ENCODE results near the gene TAC3.
"Not testable (repeated sequence)": the region's sequence is repeated elsewhere in the genome, so short reads cannot be mapped to it uniquely, and the experiment has no call there.

The TAC3 gene

GRCh38 chr12:56980941-56981530 lies 35.3 kb downstream of the TAC3 start:
- no peak for DNase-seq

DNA sequence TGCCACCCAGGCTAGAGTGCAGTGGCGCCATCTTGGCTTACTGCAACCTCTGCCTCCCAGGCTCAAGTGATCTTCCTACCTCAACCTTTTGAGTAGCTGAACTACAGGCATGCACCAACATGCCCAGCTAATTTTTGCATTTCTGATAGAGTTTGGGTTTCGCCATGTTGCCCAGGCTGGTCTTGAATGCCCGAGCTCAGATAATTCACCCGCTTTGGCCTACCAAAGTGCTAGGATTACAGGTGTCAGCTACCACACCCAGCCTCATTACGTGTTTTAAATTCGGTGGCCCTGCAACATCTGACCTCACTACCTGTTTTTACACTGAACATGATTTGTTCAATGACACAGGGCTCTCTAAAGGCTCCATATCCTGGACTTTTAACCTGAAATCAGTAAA lies 36.1 kb downstream of the TAC3 start:
- no peak for DNase-seq

- DNase-seq = no peak
These were observed 36.7 kb downstream of the TAC3 start for GRCh38 chr12:56979628-56980027.

DNA sequence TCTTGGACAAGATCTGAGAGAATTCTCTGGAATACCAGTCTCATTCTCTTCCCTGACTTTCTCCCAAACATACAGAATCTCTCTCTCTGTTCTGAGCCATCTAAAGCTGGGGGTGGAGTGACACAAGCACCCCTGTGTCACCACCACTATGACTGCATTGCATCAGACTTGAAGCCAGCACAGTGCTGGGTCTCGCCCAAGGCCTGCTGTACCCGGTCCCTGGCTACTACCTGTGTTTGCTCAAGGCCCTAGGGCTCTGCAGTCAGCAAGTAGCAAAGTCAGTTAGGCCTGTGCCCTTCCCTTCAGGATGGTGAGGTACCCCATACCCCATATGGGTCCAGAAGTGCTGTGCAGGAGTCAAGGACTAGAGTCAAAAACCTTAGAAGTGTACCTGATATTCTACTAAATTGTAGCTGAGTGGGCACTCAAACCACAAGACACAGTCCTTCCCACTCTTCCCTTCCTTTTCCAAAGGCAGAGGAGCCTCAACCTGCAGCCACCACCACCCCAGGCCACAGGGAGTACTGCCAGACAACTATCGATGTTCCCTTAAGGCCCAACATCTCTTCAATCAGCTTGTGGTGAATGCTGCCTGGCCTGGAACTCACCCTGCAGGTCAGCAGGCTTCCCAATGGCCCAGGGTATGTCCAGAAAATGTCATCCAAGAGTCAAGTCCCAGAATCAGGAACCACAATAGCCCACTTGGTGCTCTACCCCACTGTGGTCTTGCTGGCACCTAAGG lies 37.8 kb downstream of the TAC3 start:
- DNase-seq = no peak

GRCh38 chr12:56977361-56977760 lies 39.0 kb downstream of the TAC3 start:
- DNase-seq = not testable (repeated sequence)

- DNase-seq = not testable (repeated sequence)
These were observed 42.1 kb downstream of the TAC3 start for GRCh38 chr12:56974224-56974623.

DNA sequence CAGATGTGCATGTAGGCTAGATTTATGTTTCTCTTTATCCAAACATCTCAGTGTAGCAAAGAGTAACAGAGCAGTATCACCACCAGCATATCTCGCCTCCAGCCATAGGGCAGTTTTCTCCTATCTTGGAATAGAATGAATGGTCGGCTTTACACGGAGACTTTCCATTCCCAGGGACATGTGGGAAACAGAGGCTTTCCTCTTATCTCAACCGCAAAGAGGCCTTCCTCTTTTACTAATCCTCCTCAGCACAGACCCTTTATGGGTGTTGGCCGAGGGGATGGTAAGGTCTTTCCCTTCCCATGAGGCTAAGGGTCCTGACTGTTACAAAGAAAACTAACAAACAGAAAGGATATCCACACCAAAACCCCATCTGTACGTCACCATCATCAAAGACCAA lies 47.4 kb downstream of the TAC3 start:
- DNase-seq = not testable (repeated sequence)

GRCh38 chr12:56965997-56966642 lies 50.2 kb downstream of the TAC3 start:
- not testable (repeated sequence) for DNase-seq

GRCh38 chr12:56965124-56965523 lies 51.2 kb downstream of the TAC3 start:
- not testable (repeated sequence) for DNase-seq

- DNase-seq = not testable (repeated sequence)
These were observed 52.8 kb downstream of the TAC3 start for GRCh38 chr12:56963557-56963956.

DNA sequence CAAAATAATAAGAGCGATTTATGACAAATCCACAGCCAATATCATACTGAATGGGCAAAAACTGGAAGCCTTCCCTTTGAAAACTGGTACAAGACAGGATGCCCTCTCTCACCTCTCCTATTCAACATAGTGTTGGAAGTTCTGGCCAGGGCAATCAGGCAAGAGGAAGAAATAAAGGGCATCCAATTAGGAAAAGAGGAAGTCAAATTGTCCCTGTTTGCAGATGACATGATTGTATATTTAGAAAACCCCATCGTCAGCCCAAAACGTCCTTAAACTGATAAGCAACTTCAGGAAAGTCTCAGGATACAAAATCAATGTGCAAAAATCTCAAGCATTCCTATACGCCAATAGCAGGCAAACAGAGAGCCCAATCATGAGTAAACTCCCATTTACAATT lies 54.1 kb downstream of the TAC3 start:
- DNase-seq = not testable (repeated sequence)

Measured in left hindlimb (tissue), 1 donor.